ENCODE results near the gene EXOC1.
"Not testable (repeated sequence)": the region's sequence is repeated elsewhere in the genome, so short reads cannot be mapped to it uniquely, and the experiment has no call there.

Gene EXOC1

DNA sequence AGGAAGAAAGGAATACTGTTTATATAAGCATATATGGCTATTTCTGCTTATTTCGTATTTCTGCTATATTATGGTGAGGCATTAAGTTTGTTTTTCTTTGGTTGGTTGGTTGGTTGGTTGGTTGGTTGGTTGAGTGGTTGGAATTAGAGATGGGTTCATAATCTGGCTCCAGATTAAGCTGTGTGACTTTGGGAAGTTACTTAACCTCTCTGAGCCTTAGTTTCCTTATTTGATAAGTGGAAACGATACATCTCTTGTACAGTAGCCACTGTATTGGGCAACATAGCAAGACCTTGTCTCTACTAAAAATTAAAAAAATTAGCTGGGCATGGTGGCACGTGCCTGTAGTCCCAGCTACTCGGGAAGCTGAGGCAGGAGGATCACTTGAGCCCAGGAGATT lies 49.2 kb downstream of the EXOC1 start:
- in situ Hi-C loops (cut with HindIII; ENCODE audit: low sequenced_read_pairs) = no loop called here

- in situ Hi-C loops (cut with HindIII; ENCODE audit: low sequenced_read_pairs) = no loop called here
Measured at GRCh38 chr4:55903577-55903976, 50.1 kb downstream of the EXOC1 start.

GRCh38 chr4:55904576-55904975 lies 51.1 kb downstream of the EXOC1 start:
- in situ Hi-C loops (cut with HindIII; ENCODE audit: low sequenced_read_pairs) = no loop called here

- in situ Hi-C loops (cut with HindIII; ENCODE audit: low sequenced_read_pairs) = no loop called here
Measured at GRCh38 chr4:55906323-55906722, 52.9 kb downstream of the EXOC1 start.

GRCh38 chr4:55906989-55907388 lies 53.5 kb downstream of the EXOC1 start:
- in situ Hi-C loops (cut with HindIII; ENCODE audit: low sequenced_read_pairs) = no loop called here

DNA sequence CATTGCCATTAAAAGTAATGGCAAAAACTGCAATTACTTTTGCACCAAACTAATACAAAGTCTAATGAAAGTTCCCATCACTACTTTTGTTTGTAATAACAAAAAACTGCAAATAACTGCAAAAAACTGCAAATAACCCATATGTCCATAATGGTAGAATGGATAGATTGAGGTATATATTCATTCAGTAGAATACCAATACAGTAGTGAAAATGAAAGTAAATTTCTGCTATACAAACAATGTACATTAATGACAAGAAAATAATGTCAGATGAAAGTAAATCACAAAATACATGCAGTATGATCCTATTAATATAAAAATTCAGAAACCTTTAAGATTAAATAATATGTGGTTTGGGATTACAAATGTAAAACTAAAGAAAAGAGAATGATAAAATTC lies 54.0 kb downstream of the EXOC1 start:
- in situ Hi-C loops (cut with HindIII; ENCODE audit: low sequenced_read_pairs) = no loop called here

DNA sequence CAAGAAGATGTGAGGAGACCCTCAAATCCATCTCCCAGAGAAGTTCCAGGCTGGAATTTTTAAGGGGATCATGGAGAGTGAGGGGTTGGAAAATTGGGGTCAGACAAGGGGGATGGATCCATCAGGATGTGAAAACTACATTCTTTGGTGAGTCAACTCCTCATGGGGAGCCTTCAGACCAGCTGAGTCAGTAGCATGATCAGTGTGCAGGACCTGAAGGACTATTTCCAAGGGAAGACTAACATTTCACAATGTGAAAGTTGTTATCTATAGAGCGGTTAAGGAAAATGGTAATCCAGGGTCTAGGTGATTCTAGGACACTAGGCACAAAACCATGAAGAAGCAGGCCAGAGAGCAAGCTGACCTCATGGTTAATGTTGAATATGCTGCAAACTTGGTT lies 56.7 kb downstream of the EXOC1 start:
- in situ Hi-C loops (cut with HindIII; ENCODE audit: low sequenced_read_pairs) = no loop called here

GRCh38 chr4:55912249-55912648 lies 58.8 kb downstream of the EXOC1 start:
- in situ Hi-C loops (cut with HindIII; ENCODE audit: low sequenced_read_pairs) = no loop called here

- in situ Hi-C loops (cut with HindIII; ENCODE audit: low sequenced_read_pairs) = no loop called here
Measured at GRCh38 chr4:55920571-55920970, 67.1 kb downstream of the EXOC1 start.

GRCh38 chr4:55921093-55921492 lies 67.6 kb downstream of the EXOC1 start:
- in situ Hi-C loops (cut with HindIII; ENCODE audit: low sequenced_read_pairs) = no loop called here

GRCh38 chr4:55925241-55925640 lies 71.8 kb downstream of the EXOC1 start:
- in situ Hi-C loops (cut with HindIII; ENCODE audit: low sequenced_read_pairs) = no loop called here

GRCh38 chr4:55926610-55927009 lies 73.2 kb downstream of the EXOC1 start:
- in situ Hi-C loops (cut with HindIII; ENCODE audit: low sequenced_read_pairs) = no loop called here

GRCh38 chr4:55927803-55928437 lies 74.5 kb downstream of the EXOC1 start:
- in situ Hi-C loops (cut with HindIII; ENCODE audit: low sequenced_read_pairs) = no loop called here

DNA sequence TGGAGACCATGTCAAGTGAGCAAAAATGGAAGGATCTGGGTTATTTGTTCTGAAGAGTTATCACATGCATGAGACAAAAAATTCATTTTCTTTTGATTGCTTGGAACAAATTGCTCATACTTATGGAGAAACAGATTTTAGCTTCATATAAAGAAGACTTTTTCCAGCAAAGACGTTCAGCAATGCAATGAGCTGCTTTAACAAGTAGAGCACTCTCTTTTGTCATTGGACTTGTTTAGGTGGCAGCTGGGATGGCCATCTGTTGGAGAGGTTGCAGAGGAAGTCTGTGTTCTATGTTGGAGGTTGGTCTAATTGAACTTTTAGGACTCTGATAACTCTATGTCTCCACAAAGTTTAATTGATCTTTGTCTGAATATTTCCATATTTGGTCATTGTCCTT lies 75.4 kb downstream of the EXOC1 start:
- in situ Hi-C loops (cut with HindIII; ENCODE audit: low sequenced_read_pairs) = no loop called here

DNA sequence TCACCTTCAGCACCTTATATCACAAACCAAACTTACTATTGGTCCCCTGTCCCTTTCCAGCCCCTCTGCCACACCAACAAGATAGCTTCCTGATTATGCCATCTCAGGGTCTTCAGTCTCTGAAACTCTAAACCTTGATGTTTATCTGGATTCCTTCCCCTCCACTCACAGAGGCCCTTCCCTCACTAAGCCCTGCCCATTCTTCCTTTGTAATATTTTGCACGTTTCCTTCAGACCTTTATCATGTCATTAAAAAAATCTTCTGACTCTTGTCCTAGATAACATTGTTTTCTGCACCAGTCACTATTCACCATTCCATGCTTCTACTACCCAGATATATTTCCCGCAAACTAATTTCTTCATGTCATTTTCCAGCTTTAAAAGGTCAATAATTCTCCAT lies 77.6 kb downstream of the EXOC1 start:
- in situ Hi-C loops (cut with HindIII; ENCODE audit: low sequenced_read_pairs) = no loop called here

GRCh38 chr4:55931833-55932232 lies 78.4 kb downstream of the EXOC1 start:
- in situ Hi-C loops (cut with HindIII; ENCODE audit: low sequenced_read_pairs) = no loop called here

- in situ Hi-C loops (cut with HindIII; ENCODE audit: low sequenced_read_pairs) = no loop called here
Measured at GRCh38 chr4:55932511-55932910, 79.1 kb downstream of the EXOC1 start.

DNA sequence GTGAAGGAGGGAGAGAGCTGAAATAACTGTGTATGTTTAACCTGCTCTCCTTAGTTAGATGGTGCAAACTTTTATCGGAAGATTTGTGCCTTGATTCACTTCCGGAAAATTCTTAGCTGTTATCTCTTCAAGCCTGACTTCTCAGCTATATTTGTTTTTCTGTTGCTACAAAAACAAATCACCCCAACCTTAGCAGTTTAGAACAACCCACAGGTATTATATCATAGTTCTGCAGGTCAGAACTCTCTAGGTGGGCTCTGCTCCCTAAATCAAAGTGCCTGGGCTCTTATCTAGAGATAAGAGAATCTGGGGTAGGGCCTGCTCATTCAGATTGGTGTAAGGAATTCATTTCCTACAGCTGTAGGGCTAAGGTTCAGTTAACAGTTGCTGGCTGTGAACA lies 80.2 kb downstream of the EXOC1 start:
- in situ Hi-C loops (cut with HindIII; ENCODE audit: low sequenced_read_pairs) = no loop called here

DNA sequence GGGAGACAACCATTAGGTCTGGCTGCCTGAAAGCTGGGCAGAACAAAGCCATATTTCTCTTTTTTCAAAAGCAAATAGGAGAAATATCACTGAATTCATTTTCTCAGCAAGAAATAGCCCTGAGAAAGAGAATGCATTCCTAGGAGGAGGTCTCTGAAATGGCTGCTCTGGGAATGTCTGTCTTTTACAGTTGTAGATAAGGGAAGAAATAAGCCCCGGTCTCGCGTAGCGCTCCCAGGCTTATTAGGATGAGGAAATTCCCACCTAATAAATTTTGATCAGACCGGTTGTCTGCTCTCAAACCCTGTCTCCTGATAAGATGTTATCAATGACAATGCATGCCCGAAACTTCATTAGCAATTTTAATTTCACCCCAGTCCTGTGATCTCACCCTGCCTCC lies 82.5 kb downstream of the EXOC1 start:
- in situ Hi-C loops (cut with HindIII; ENCODE audit: low sequenced_read_pairs) = not testable (repeated sequence)

DNA sequence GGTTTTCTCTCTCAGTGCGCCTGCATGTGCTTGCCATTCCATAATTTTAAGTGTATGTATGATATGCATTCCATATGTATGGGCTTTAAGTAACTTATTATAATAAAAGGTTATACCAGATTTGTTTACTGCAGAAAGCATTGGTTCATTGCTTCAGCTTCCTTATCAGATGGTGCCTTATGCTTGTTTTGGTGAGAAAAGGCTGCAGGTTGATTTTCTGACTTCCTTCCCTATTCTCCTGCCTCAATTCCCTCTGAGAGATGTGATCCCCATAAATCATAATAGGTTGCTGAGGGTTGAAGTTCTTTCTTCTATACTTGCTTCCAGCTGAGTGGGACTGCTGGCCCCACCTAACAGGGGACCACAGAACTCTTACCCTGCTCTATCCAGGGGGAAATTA lies 85.0 kb downstream of the EXOC1 start:
- in situ Hi-C loops (cut with HindIII; ENCODE audit: low sequenced_read_pairs) = no loop called here

DNA sequence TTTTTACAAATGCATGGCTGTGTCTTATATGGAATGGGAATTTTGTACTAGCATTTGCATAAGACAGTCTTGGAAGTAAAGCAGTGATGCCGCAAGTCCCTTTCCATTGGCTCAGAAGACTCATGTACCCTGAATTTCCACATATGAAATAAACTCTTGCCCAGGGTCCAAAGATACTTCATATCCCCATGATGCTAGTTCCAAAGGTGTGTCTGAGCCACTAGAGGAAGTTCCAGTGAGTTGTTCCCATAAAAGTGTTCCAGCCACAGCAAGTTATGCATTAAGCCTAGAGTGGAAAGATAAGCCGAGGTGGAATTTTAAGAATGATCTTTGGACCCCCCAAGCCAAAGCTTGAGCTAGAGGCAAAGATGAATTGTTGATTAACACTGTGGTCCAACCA lies 86.0 kb downstream of the EXOC1 start:
- in situ Hi-C loops (cut with HindIII; ENCODE audit: low sequenced_read_pairs) = no loop called here

- in situ Hi-C loops (cut with HindIII; ENCODE audit: low sequenced_read_pairs) = no loop called here
Measured at GRCh38 chr4:55941881-55942396, 88.5 kb downstream of the EXOC1 start.

DNA sequence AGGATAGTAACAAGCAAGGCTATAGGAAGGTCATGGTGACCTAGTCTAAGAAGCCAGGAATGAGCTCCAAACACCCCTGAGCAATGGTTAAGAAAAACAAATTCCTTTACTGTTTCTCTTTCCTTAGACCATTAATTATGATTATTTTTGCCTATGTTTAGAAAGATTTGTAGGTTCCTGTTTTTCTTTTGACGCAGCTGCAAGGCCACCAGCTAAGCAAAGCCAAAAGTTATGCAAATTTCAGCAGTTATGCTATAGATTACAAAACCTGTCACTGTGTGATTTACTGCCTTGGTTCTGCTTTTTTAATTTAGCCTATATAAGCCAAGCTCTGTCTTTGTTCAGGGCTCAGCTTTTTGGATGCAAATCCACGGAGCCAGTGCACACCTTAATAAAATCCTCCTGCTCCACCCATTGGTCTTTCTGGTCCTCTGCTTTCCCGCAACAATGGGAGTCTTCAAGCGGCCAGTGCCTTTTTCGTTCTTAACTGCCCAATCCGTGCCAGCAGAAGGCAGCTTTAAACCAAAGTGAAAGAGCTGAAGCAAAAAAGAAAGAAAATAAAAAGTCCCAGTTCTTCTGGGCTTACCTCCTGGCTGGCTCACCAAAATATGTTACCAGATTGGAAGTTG lies 93.9 kb downstream of the EXOC1 start:
- in situ Hi-C loops (cut with HindIII; ENCODE audit: low sequenced_read_pairs) = no loop called here
